Small intestine (tissue), 16 donors: Measurements from ENCODE around the gene KRTAP9-3. TPM values are rescaled to one million over a fixed set of nuclear protein-coding genes. Genes with fewer than 3 reads are reported as not detected.
"Not testable (repeated sequence)": the region's sequence is repeated elsewhere in the genome, so short reads cannot be mapped to it uniquely, and the experiment has no call there.

Experiments
- DNase-seq, 2 donors: peaks; one replicate each; pipeline versions ENCODE4 v3.0.0 to v3.0.0-alpha.2; 2013
- FAIRE-seq: peaks from 2 replicates; lab custom pipeline; 2012; peaks lifted over from hg19 to GRCh38; lab: Jason Lieb, UNC
- H3K27ac ChIP-seq, 3 donors: one replicate each; pipeline ENCODE4 v1.5.1; 2013; ENCODE audit warnings: low read length in 2 of 3, mild to moderate bottlenecking in 2 of 3, control low read depth in 1 of 3, inconsistent platforms in 1 of 3, low read depth in 1 of 3, moderate library complexity in 1 of 3
- H3K27me3 ChIP-seq, 3 donors: one replicate each; pipeline ENCODE4 v1.6.1; 2013; ENCODE audit warnings: low read length in 3 of 3, inconsistent platforms in 1 of 3; ENCODE audit not compliant: control insufficient read depth in 3 of 3, insufficient read depth in 3 of 3
- H3K36me3 ChIP-seq, 3 donors: one replicate each; pipeline ENCODE4 v1.6.1; 2013; ENCODE audit warnings: low read length in 3 of 3, inconsistent platforms in 1 of 3, low read depth in 1 of 3, mild to moderate bottlenecking in 1 of 3, moderate library complexity in 1 of 3; ENCODE audit not compliant: control insufficient read depth in 3 of 3, insufficient read depth in 2 of 3
- H3K4me1 ChIP-seq, 3 donors: one replicate each; pipeline ENCODE4 v1.6.1; 2013; ENCODE audit warnings: low read length in 2 of 3, inconsistent platforms in 1 of 3, low read depth in 1 of 3, mild to moderate bottlenecking in 1 of 3, moderate library complexity in 1 of 3; ENCODE audit not compliant: control insufficient read depth in 3 of 3, insufficient read depth in 2 of 3
- H3K4me3 ChIP-seq, 3 donors: one replicate each; pipeline ENCODE4 v1.5.1; 2013; ENCODE audit warnings: low read length in 3 of 3, control low read depth in 1 of 3, inconsistent platforms in 1 of 3, low read depth in 1 of 3, mild to moderate bottlenecking in 1 of 3, moderate library complexity in 1 of 3
- H3K9me3 ChIP-seq, 2 donors: one replicate each; pipeline ENCODE4 v1.6.1; 2013; ENCODE audit warnings: low read depth in 1 of 2, low read length in 1 of 2; ENCODE audit not compliant: control insufficient read depth in 2 of 2, insufficient read depth in 1 of 2
- WGBS, 3 donors: extraction: QIAGEN DNeasy Blood & Tissue Kit; methylation state at CpG; one replicate each; pipeline ENCODE4 v1.1.7; 2013; 5-methylcytosine and 5-hydroxymethylcytosine counted together
- long read RNA-seq, 10 donors: transcript quantifications; one replicate each; lab custom pipeline, GENCODE V29; 2026
- polyA plus RNA-seq, 4 donors: library from polyadenylated mRNA; stranded (reverse) in 3 of 4; unstranded in 1 of 4; fragments of 200-250 nt in 3 of 4; fragments of 120-200 nt in 1 of 4; gene quantifications; one replicate each; pipeline versions ENCODE4 v1.2.1 to v1.2.3, GENCODE V29; 2013
- donor health status: healthy with polysubstance abuse.
- donor health status: control.
- donor health status: control.
- donor health status: Bipolar disorder and iron deficiency.
- donor health status: healthy.

KRTAP9-3 gene
- polyA plus RNA-seq, result not detected
- long read RNA-seq, donor 1, result 0 reads
- long read RNA-seq, donor 2, result 0 reads
- long read RNA-seq, donor 3, result 0 reads
- long read RNA-seq, donor 4, result 0 reads
- long read RNA-seq, donor 5, result 0 reads
- long read RNA-seq, donor 6, result 0 reads
- long read RNA-seq, donor 7, result 0 reads
- long read RNA-seq, donor 8, result 0 reads
- long read RNA-seq, donor 9, result 0 reads
- long read RNA-seq, donor 10, result 0 reads

- not testable (repeated sequence) for H3K4me3 ChIP-seq, H3K27ac ChIP-seq, H3K36me3 ChIP-seq, H3K27me3 ChIP-seq, H3K9me3 ChIP-seq, H3K4me1 ChIP-seq, DNase-seq, FAIRE-seq
- 71 to 86% (median 82%) methylated on average over 1 of the region's 1 CpG for WGBS, 3 donors
These were observed at the start of gene KRTAP9-3 for GRCh38 chr17:41232399-41233105. TSS of gene KRTAP9-3 (plus strand) at chr17:41232449. CDS start at chr17:41232502, 53 bp downstream.

- no peak within 1 kb of the TSS for H3K27ac ChIP-seq
- no peak within 1 kb of the TSS for H3K4me3 ChIP-seq
- no peaks in the 10 kb centered on the region for H3K9me3 ChIP-seq
- FAIRE-seq (no peak), DNase-seq (no peak)
- 62 to 79% (median 63%) methylated on average over 9 of the region's 9 CpGs for WGBS, 3 donors
- peaks cover 0 to 32% (median 2%) of the 10 kb centered on the region in 3 donors for H3K27me3 ChIP-seq
- peaks cover 0 to 7% (median 0%) of the 10 kb centered on the region in 3 donors for H3K4me1 ChIP-seq
- no peaks in the 10 kb centered on the region for H3K36me3 ChIP-seq
These were observed 47.7 kb upstream of the KRTAP9-3 start, which contains the start of gene KRTAP4-1 for GRCh38 chr17:41184480-41184961. TSS of gene KRTAP4-1 (minus strand) at chr17:41184911. CDS start at chr17:41184854, 57 bp downstream.

GRCh38 chr17:41185001-41185400 is 47.2 kb upstream of the KRTAP9-3 start:
- Histone ChIP-seq H3K9me3 (no peaks in the 10 kb centered on the region), H3K4me3 (no peak overlapping the region), H3K4me1 (peaks cover 0 to 7% (median 0%) of the 10 kb centered on the region in 3 donors), H3K27ac (no peak overlapping the region), H3K27me3 (peaks cover 0 to 31% (median 2%) of the 10 kb centered on the region in 3 donors), H3K36me3 (no peaks in the 10 kb centered on the region)
- FAIRE-seq (no peak), DNase-seq (no peak)
- 10 to 47% (median 11%) methylated on average over 1 of the region's 1 CpG for WGBS, 3 donors

GRCh38 chr17:41186872-41187271 is 45.4 kb upstream of the KRTAP9-3 start:
- no peaks in the 10 kb centered on the region for H3K9me3 ChIP-seq
- peaks cover 0 to 33% (median 2%) of the 10 kb centered on the region in 3 donors for H3K27me3 ChIP-seq
- H3K36me3 ChIP-seq, result no peaks in the 10 kb centered on the region
- no peak for DNase-seq
- no peak overlapping the region for H3K27ac ChIP-seq
- no peak overlapping the region for H3K4me3 ChIP-seq
- peaks cover 0 to 7% (median 0%) of the 10 kb centered on the region in 3 donors for H3K4me1 ChIP-seq
- 73 to 94% (median 83%) methylated on average over 2 of the region's 2 CpGs for WGBS, 3 donors
- FAIRE-seq, result no peak

- H3K9me3 ChIP-seq, FAIRE-seq, H3K4me3 ChIP-seq, H3K4me1 ChIP-seq, H3K36me3 ChIP-seq, DNase-seq, H3K27ac ChIP-seq: not testable (repeated sequence)
- 18 to 60% (median 50%) methylated on average over 1 of the region's 1 CpG for WGBS, 3 donors
- H3K27me3 ChIP-seq, result peaks cover 0 to 25% (median 2%) of the 10 kb centered on the region in 3 donors
These were observed 42.4 kb upstream of the KRTAP9-3 start, which contains the start of gene KRTAP9-1 for GRCh38 chr17:41189837-41190318. TSS of gene KRTAP9-1 (plus strand) at chr17:41189887. CDS start at chr17:41189887, 0 bp downstream.

- Histone ChIP-seq H3K4me1 (no peaks in the 10 kb centered on the region), H3K27me3 (peaks cover 0 to 25% (median 2%) of the 10 kb centered on the region in 3 donors), H3K27ac (no peak overlapping the region), H3K9me3 (no peaks in the 10 kb centered on the region), H3K36me3 (no peaks in the 10 kb centered on the region), H3K4me3 (no peak overlapping the region)
- FAIRE-seq, result no peak
- no peak for DNase-seq
- WGBS, 3 donors, result 77 to 90% (median 78%) methylated on average over 3 of the region's 3 CpGs
These were observed 41.9 kb upstream of the KRTAP9-3 start for GRCh38 chr17:41190328-41190727.

GRCh38 chr17:41196068-41196467 is 36.2 kb upstream of the KRTAP9-3 start:
- DNase-seq, result no peak
- Histone ChIP-seq H3K36me3 (no peaks in the 10 kb centered on the region), H3K4me3 (no peak overlapping the region), H3K4me1 (no peaks in the 10 kb centered on the region), H3K27ac (no peak overlapping the region), H3K9me3 (no peaks in the 10 kb centered on the region), H3K27me3 (peaks cover 0 to 3% (median 2%) of the 10 kb centered on the region in 3 donors)
- no peak for FAIRE-seq
- 7 to 24% (median 9%) methylated on average over 1 of the region's 1 CpG for WGBS, 3 donors

- H3K27ac ChIP-seq, result no peak overlapping the region
- no peaks in the 10 kb centered on the region for H3K4me1 ChIP-seq
- H3K4me3 ChIP-seq, result no peak overlapping the region
- H3K9me3 ChIP-seq, result no peaks in the 10 kb centered on the region
- no peaks in the 10 kb centered on the region for H3K27me3 ChIP-seq
- H3K36me3 ChIP-seq, result no peaks in the 10 kb centered on the region
- FAIRE-seq, result no peak
- DNase-seq, result no peak
- whole genome bisulfite sequencing, 3 donors, result 49 to 59% (median 51%) methylated on average over 4 to 5 of the region's 5 CpGs
These were observed 32.7 kb upstream of the KRTAP9-3 start for GRCh38 chr17:41199421-41200078.
